ENCODE results near the gene ORAI2.

ORAI2 gene

GRCh38 chr7:102415685-102416225, 17.6 kb upstream of the ORAI2 start:
- no peak for DNase-seq (ENCODE audit: low read depth)

DNA sequence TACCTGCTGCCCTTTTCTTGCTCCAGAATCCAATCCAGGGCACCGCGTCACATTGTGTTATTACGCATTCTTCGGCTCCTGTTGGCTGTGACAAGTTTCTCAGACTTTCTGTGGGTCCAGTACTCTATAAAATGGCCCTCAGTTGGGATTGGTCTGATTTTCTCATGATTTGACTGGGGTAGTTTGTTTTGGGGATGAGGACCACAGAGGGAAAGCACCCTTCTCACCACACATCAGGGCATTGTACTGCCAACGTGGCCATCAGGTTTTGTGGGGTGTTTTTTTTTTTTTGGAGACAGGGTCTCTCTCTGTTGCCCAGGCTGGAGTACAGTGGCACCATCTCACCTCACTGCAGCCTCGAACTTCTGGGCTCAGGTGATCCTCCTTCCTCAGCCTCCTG, 17.0 kb upstream of the ORAI2 start:
- DNase-seq (ENCODE audit: low read depth), result no peak

DNA sequence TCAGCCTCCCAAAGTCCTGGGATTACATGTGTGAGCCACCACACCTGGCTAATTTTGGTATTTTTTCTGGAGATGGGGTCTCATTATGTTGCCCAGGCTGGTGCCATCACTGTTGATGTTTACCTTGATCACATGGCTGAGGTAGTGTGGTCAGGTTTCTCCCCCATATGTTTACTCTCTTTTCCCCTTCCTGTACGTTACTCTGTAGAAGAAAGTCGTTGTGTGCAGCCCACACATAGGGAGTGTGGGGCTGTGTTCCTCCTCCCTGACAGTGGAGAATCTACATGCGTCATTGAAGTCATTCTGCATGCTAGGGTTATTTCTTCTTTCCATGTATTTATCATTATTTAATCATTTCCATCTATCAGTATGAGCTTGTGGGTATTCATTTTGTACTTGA, 16.3 kb upstream of the ORAI2 start:
- no peak for DNase-seq (ENCODE audit: low read depth)

GRCh38 chr7:102418592-102418991, 14.8 kb upstream of the ORAI2 start:
- DNase-seq (ENCODE audit: low read depth), result no peak

DNA sequence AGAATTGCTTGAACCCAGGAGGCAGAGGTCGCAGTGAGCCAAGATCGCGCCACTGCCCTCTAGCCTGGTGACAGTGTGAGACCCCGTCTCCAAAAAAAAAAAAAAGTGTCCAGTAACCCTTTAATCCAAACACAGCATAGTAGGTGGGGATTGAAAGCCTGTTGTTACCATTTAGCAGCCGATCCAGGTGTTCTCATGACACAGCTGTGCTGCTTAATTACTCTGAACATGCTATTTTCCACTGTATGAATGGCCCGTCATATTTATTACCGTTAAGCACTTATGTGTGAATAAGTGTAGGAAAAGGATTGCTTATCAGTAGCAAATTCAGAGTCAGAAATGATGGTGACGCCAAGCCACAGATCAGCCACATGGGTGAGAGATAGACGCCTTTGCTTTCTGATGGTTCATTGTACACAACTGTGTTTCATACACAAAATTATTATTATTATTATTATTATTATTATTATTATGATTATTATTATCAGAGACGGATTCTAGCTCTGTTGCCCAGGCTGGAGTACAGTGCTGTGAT, 11.6 kb upstream of the ORAI2 start:
- DNase-seq (ENCODE audit: low read depth), result no peak

- DNase-seq (ENCODE audit: low read depth), result no peak
Measured at GRCh38 chr7:102424129-102424551, 9.2 kb upstream of the ORAI2 start.

GRCh38 chr7:102424787-102425218, 8.6 kb upstream of the ORAI2 start:
- no peak for DNase-seq (ENCODE audit: low read depth)

DNA sequence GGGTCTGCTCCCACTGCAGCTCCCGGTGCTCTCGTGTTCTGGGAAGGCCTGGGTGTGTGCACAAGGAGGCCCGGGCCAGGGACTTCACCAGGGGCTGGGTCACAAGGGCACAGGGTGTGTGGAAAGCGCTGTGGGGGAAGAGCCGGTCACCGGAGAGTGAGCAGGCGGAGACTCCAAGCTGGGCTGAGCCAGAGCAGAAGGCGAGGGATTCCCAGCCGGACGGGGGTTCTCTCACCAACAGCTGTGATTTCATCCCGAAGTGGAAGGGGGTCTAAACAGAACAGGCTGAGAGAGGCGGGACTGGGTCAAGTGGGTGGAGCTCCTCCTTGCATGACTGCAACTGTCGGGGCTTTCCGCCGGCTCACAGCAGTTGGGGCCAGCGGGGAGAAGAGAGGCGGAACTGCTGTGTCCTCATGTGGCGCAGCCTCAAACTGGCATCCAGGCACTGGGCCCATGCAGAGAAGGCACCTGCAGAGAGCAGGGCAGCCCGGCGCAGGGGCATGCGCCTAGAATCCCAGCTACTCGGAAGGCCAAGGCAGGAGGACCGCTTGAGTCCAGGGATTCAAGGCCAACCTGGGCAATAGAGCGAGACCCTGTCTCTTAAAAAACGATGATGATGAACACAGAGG, 7.6 kb upstream of the ORAI2 start:
- no peak for DNase-seq (ENCODE audit: low read depth)

DNA sequence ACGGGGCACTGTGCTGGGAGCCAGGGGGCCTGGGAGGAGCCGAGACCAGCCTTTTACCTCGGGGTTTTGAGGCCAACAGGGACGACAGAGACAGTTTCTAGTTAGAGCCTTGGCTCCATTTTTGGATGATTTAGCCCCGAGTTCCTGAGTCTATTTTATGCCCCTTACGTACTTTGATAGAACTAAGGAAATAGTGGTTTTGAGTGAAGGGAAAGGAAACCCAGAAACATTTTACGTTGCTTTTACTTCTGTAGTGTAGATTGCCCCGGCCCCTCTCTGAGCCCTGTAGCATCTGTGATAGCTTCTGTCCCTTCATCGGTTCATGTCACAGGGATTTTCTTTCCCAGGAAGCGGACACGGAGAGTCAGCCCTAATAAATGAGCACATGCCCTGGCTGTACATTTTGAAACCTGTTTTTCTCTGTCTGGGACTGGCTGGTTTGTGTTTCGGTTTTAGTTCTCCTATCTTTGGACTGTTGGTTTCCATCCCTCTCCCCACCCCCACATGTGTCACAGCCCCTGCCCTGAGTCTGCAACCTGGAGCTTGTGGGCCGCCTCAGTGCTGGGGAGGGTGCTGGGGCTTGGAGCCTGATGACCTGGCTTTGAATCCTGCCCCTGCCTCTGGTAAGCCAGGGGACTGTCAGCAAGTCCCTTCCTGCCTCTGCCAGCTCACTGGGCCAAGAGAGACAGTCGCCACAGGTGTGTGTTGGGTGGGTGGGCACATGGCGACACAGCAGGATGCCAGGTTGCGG, 6.9 kb upstream of the ORAI2 start:
- no peak for DNase-seq (ENCODE audit: low read depth)

- DNase-seq (ENCODE audit: low read depth), result no peak
Measured at GRCh38 chr7:102427019-102427405, 6.4 kb upstream of the ORAI2 start.

DNA sequence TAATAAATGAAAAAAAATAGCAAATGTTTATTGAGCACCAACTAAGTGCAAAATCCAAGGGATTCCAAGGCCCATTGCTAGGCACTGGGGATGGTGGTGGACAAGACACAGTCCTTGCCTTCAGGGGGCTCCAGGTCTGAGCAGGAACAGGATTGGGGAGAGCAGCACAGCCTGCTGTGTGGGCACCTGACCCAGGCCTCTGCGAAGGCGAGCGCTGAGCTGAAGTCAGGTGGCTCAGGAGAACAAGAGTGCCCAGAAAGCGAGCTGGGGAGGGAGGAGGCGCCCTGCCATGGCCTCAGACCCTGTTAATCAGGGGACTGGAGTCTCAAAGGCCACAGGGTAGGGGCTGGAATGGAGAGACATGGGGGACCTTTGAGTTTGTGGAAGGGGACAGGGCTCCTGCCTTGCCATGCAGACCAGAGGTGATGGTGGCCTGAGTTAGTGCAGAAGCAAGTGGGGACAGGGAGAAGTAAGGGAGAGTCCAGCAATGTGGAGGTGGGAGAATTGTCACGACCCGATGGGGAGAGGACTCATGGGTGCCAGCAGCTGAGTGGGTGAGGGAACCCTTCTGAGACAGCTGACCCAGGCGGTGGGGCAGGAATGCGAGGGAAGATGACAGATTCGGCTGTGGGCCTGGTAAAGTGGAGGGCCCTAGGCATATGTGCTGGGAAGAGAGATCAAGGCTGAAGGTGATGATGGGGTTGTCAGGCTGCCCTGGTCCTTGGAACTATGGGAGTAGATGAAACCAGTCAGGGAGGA, 4.1 kb upstream of the ORAI2 start:
- no peak for DNase-seq (ENCODE audit: low read depth)

GRCh38 chr7:102431617-102432298, 1.6 kb upstream of the ORAI2 start:
- DNase-seq (ENCODE audit: low read depth), result no peak

DNA sequence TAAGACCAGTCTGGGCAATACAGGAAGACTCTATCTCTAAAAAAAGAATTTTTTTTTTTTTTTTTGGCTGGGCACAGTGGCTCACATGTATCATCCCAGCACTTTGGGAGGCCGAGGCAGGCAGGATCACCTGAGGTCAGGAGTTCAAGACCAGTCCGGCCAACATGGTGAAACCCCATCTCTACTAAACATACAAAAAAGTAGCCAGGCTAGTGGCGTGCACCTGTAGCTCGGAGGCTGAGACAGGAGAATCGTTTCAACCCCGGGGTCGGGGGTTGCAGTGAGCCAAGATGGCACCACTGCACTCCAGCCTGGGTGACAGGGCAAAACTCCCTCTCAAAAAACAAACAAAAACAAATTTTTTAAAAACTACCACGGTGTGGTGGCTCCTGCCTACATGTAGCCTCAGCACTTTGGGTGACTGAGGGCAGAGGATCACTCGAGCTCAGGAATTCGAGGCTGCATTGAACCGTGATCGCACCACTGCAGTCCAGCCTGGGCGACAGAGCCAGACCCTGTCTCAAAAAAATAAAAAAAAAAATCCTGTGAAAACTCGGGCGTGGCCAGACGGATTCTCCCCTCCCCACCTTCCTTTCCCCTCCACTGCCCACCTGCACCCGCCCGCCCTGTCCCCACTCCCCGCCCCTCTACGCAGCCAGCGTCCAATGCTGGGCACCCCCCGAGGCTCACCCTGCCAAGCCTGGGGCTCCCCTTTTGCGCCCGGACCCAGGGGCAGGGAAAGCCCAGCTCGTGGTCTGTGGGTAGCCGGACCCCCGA, 745 bp upstream of the ORAI2 start:
- DNase-seq (ENCODE audit: low read depth), result no peak

GRCh38 chr7:102434039-102434486, 688 bp downstream of the ORAI2 start:
- DNase-seq (ENCODE audit: low read depth), result peak; percentile 55

DNA sequence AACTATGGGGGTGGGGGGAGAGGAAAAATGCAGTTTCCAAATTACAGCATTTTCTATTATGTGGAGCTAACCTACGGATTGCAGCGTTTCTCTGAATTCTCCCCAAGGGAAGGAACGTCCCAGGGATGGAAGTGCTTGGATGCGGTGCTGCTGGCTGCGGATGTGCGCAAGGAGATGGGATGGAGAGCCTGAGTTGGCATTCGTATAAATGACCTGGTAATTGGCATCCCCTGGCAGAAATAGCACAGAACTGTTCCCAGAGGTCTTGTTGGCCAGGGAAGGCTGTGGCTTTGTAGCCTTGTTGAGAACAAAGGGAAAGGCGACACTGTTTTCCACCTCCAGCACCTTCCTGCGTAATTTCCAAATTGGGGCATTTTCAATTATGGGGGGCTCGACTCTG, 2.7 kb downstream of the ORAI2 start:
- DNase-seq (ENCODE audit: low read depth), result no peak

DNA sequence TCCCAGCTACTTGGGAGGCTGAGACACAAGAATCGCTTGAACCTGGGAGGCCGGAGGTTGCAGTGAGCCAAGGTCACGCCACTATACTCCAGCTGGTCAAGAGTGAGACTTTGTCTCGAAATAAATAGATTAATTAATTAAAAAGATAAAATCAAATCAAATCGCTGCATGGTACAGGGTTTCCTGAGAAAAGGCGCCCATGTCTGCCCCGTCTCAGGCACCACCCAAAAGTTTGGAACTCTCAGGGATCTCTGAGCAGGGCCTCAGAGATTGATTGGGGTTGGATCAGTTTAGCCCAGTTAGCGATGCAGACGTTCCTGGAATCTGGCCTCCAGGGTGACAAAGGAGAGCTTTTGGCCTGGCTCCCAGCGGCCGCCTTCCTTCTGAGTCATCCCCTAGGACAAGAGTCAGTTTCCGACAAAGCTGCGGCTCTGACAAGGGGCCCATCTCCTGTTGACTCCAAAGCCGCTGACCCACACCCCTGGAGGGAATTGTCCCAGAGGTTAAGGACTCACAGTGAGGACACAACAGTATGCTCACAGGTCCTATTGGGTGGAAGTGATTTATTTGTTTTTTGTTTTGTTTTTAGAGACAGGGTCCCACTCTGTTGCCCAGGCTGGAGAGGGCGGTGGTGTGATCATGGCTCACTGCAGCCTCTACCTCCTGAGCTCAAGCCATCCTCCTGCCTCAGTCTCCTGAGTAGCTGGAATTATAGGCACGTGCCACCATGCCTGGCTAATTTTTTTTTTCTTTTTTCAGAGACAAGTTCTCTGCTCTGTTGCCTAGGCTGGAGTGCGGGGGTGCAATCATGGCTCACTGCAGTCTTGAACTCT, 6.8 kb downstream of the ORAI2 start:
- peak; percentile 75 for DNase-seq (ENCODE audit: low read depth)

DNA sequence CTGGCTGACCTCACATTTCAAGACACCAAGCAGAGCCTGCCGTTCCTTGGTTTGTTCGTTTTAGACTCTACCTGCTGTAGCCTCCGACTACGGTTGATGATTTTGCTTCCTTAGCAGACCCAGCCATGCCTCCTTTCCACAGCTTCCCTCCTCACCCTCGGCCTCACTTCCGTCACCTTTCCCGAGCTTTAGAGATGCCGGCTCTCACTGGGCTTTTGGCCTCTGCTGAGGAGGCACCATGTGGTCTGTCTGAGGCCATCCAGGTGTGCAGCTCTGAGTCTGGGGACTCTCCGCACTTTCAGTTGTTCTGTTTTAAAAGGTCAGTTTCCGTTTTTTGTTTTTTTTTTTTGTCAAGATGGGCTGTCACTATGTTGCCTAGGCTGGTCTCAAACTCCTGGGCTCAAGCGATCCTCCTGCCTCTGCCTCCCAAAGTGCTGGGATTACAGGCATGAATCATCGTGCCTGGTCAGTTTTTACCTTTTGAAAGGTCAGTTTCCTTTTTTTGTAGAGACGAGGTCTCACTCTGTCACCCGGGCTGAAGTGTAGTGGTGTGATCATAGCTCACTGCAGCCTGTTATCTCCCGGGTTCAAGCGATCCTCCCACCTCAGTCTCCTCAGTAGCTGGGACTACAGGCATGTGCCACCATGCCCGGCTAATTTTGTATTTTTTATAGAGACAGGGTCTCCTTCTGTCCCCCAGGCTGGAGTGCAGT, 11.7 kb downstream of the ORAI2 start:
- DNase-seq (ENCODE audit: low read depth), result no peak

- DNase-seq (ENCODE audit: low read depth), result no peak
Measured at GRCh38 chr7:102445674-102446071, 12.3 kb downstream of the ORAI2 start.

GRCh38 chr7:102446387-102447156, 13.2 kb downstream of the ORAI2 start:
- DNase-seq (ENCODE audit: low read depth), result no peak

All from iris pigment epithelial cell (primary cell).